PC-9 (cell line): Measurements from ENCODE around the gene USP24.

Experiments
- EZH2 ChIP-seq: fragments of 200-600 bp; sonication (generic); IDR thresholded peaks from 2 replicates; pipeline ENCODE4 v1.8.0; 2017; ENCODE audit warnings: antibody characterized with exemption, low read depth
- TF ChIP-seq, protein P1 (sequence below): fragments of 200-600 bp; sonication (generic); conservative IDR thresholded peaks from 2 replicates; pipeline ENCODE4 v1.6.1; 2017; ENCODE audit warnings: mixed run types, antibody characterized with exemption, mild to moderate bottlenecking, moderate library complexity

DNA sequence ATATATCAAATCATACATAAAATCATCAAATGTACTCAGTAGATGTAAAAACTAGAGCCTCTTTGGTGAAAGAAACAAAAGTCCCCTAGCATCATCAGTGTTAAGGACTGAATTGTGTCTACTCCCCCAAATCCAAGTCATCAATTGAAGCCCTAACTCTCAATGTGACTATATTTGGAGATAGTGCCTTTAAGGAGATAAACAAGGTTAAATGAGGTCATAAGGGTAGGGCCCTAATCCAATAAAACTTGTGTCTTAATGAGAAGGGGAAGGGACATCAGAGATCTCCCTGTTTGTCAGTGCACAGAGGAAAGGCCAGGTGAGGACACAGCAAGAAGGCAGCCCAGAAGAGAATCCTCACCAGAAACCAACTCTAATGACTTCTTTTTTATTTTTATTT, 33.5 kb downstream of the USP24 start:
- TF ChIP-seq, protein P1, sequence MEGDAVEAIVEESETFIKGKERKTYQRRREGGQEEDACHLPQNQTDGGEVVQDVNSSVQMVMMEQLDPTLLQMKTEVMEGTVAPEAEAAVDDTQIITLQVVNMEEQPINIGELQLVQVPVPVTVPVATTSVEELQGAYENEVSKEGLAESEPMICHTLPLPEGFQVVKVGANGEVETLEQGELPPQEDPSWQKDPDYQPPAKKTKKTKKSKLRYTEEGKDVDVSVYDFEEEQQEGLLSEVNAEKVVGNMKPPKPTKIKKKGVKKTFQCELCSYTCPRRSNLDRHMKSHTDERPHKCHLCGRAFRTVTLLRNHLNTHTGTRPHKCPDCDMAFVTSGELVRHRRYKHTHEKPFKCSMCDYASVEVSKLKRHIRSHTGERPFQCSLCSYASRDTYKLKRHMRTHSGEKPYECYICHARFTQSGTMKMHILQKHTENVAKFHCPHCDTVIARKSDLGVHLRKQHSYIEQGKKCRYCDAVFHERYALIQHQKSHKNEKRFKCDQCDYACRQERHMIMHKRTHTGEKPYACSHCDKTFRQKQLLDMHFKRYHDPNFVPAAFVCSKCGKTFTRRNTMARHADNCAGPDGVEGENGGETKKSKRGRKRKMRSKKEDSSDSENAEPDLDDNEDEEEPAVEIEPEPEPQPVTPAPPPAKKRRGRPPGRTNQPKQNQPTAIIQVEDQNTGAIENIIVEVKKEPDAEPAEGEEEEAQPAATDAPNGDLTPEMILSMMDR: no peak
- no peak for TF ChIP-seq EZH2
